ENCODE results near the gene CSNK1A1L. TPM values are rescaled to one million over a fixed set of nuclear protein-coding genes. Genes with fewer than 3 reads are reported as not detected.

The CSNK1A1L gene
- total and polyA plus RNA-seq, 10 of the 15 experiments (the other 5 are each of a cell fraction or from before 2014, with no cell fraction given): not detected

GRCh38 chr13:37058910-37059847, 46.3 kb downstream of the CSNK1A1L start, which contains the start of gene SUPT20H (continued):
- TF ChIP-seq E2F8 (IDR thresholded peaks at IDR 0.05; ENCODE audit: low read depth, partially characterized antibody): no peak
- TF ChIP-seq TARDBP (IDR thresholded peaks at IDR 0.05; ENCODE audit: borderline replicate concordance): no peak
- no peak for TF ChIP-seq NFXL1 (IDR thresholded peaks at IDR 0.05; ENCODE audit: borderline replicate concordance)
- TF ChIP-seq MLLT1 (IDR thresholded peaks at IDR 0.05): peak; percentile 11; the same call in 1 of the 2 replicates
- TF ChIP-seq BCL11A (IDR thresholded peaks at IDR 0.05; ENCODE audit: low read depth, low read length): no peak
- TF ChIP-seq PRDM15 (CRISPR knock-in tag; IDR thresholded peaks at IDR 0.05): no peak
- TF ChIP-seq NFYB (IDR thresholded peaks at IDR 0.05; ENCODE audit: insufficient read depth, low read depth, low read length): peak; percentile 63; the same call in 1 of the 2 replicates
- TF ChIP-seq KDM1A (IDR thresholded peaks at IDR 0.05; ENCODE audit: borderline replicate concordance): no peak
- no peak for TF ChIP-seq RCOR1 (conservative IDR thresholded peaks at IDR 0.05; ENCODE audit: low read depth, low read length)
- TF ChIP-seq MYB (IDR thresholded peaks at IDR 0.05; ENCODE audit: borderline replicate concordance, low read depth, low read length): no peak
- TF ChIP-seq BCL3 (IDR thresholded peaks at IDR 0.05; ENCODE audit: borderline replicate concordance, insufficient read depth, low read depth, low read length, poor library complexity, severe bottlenecking): no peak
- TF ChIP-seq ZBTB11 (CRISPR knock-in tag; IDR thresholded peaks at IDR 0.05): no peak
- no peak for TF ChIP-seq STAT3 (IDR thresholded peaks at IDR 0.05; ENCODE audit: low read depth, low read length)
- TF ChIP-seq SMAD1 (IDR thresholded peaks at IDR 0.05; ENCODE audit: low read depth, partially characterized antibody): no peak
